Renal pelvis (tissue), 4 donors: ENCODE measurements around the gene MACF1. TPM values are rescaled to one million over a fixed set of nuclear protein-coding genes. Genes with fewer than 3 reads are reported as not detected.

Source experiments
- DNase-seq: peaks from one replicate; pipeline ENCODE4 v3.0.0-alpha.2; 2013
- polyA plus RNA-seq, 3 donors: library from polyadenylated mRNA; unstranded; fragments of 120-200 nt; gene quantifications; one replicate each; pipeline ENCODE4 v1.2.1, GENCODE V29; 2013; ENCODE audit not compliant: insufficient read length in 3 of 3

Gene MACF1
- polyA plus RNA-seq, 3 donors, result 227 to 318 (median 276) TPM

DNA sequence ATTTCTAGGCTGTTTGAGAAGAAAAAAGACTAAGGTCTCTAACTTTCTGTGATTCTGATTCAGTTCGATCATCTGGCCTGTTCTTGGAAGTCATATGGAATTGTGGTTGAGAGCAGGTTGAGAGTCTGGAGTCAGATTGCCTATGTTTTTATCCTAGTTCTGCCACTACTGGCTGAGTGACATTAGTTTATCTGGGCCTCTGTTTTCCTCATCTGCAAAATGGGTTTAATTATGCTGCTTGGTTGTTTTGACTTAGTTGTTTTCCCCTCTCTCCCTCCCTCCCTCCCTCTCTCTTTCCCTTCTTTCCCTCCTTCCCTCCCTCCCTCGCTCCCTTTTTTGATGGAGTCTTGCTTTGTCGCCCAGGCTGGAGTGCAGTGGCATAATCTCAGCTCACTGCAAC is 6.2 kb downstream of the MACF1 start:
- no peak for DNase-seq

DNA sequence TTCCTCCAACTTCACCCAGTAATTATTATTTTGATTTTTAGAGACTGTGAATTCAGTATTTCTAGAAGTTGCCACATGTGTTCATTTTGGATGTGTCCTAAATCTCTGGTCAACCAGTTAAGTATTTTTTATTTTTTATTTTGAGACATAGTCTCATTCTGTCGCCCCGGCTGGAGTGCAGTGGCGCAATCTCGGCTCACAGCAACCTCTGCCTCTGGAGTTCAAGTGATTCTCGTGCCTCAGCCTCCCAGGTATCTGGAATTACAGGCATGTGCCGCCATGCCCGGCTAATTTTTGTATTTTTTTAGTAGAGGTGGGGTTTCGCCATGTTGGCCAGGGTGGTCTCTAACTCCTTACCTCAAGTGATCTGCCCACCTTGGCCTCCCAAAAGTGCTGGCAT is 8.0 kb downstream of the MACF1 start:
- DNase-seq, result no peak

DNA sequence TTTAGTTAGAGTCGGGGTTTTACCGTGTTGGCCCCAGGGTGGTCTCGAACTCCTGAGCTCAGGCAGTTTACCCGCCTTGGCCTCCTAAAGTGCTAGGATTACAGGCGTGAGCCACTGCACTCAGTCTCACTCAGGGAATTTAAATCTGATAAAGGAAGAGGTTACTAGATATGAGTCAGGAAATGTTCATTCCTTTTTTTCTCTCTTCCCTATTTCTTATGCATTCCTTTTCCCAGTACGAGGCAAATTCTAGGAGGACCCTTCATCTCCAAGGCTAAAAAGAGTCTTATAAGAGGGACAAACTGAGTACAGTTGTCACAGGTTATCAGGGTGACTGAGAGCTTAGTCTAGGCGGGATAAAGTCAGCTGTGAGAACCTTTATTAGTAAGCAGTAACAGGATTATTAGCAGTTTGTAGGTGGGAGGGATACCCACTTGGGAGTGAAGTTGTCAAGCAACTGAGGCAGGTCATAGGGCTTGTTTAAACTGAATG is 9.1 kb downstream of the MACF1 start:
- DNase-seq, result no peak

DNA sequence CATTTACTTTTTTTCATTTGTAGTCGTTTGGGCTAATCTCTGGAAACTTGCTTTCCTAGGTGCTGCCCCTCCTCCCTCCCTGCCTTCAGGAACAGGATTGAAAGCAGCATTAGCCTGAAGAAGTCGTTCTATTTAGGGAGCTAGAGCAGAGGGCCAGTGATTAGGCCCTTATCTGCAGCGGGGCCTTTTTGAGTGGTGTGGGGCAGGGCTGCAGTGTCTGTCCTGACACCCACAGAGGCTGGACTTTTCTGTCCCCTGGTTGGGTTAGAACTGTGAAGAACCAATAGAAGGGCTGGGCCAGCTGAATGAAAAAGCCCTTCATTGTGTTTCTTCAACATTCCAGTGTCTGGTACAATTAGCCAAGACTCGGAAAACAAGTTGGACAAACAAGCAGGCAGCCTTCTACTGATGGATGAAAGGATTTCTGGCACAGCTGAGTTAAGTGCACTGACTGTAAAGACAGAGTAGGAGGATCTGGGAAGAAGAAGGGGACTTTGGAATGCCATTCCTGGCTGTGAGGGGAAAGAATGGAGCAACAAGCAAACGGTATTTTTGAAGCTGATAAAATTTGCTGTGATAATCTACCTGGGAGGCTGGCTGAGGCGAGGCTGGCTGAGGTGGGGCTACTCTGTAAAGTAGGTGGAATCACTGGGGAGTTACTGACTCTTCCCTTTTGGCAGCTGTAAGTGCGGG is 9.7 kb downstream of the MACF1 start:
- no peak for DNase-seq

DNA sequence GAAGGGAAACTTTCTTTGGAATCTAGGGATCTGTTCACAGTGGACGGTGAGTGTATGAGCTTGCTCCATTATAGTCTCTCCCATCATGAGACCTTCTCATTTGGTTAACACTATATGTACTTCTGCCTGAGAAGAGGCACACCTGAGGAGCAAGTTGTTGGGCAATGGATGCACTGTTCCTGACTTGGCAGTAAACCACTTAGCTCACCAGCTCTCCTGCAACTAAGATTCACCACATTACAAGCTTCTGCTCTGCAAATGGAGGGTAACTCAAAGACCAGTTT is 10.2 kb downstream of the MACF1 start:
- no peak for DNase-seq

DNA sequence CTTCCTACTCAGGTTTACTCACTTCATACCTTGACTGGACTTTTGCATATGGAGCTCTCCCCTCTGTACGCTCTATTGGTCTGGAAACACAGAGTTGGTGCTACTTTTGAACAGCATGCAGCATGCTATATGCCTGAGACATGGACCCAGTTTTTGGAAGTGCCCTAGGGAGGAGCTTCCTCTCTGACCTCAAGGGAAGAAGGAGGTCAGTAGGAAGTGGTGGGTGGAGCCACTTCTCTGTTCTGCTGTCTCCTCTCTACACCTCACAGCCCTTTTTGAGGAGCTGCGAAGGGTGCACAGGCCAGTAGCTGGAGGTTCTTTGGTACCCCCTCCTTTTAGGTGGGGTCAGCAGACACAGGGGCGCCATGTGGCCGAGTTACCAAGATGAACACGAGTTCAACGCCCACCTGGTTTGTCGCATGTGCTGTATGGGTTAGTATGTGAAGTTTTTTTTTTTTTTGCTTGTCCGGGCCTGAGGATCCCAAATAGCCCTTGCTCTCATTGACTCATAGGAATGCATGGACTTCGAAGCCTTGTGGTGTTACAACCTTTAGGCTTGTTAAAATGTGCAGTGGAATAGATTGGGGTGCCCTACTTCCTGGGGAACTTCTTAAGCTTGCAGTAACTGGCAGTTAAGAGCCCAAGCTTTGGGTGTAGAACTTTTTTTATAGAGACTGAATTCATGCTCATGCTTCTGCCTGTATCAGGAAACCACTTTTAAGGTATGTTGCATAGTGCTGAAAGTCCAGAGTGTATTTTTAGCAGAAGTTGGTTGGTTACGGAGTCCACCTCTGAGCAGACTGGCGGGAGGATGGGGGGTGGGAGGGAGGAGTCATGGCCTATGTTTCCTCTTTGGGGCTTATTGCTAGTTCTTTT is 10.7 kb downstream of the MACF1 start:
- no peak for DNase-seq

DNA sequence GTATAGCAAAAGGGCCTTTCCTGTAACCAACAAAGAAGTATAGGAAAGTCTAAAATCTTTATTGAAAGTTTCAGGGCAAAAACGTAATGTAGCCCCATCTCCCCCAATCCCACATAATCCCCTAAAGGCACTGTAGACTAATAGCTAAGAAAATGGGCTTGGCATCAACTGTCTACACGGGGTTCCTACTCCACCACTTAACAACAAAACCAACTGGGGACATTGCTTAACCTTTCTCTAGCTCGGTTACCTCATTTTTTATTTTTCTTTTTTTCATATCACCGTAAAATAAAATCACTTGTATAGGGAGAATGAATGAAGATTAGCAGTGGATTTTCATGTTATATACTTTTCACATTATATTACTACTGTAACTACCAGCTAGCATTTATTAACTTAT is 12.3 kb downstream of the MACF1 start:
- no peak for DNase-seq

DNA sequence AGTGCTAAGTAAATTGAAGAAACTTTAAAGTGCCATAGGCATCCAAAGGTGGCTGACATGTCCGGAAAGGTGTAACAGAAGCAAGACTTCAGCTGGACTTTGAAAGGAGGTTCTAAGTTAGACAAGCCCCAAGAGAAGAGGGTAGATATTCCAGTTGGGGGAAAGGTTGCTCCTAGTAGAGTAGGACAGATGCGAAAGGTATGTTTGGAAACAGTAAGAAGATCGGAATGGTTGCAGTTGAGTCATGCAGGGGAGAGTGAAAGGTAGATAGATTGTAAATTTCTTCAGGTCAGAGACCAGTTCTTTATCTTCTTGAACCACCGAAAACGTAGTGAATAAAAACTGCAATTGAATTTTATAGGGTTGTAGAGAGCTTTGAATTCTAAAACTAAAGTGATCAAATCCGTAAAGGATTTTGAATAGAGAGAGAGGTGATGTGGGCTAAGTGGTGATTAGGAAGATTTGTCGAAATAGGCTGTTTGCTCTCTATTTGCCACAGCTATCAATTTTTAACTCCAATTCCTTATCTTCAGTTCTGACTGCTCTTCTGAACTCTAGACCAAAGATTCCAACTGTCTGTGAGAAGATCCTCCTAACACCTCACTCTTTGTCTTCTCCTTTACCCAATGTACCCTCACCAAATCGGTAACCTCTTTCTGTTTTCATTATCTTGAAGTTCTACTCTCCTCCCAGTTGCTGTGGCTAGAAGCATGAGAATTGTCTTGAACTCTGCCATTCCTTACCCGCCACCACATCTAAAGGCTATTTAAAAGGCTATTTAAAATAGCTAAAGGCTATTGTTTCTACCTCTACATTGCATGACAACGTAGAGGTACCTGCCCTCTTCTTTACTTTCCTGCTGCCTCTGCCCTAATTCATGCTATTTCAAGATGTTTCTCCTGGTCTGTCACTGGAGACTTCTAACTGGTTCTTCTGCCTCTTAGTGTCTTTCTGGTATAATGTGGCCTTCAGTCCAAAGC is 16.7 kb downstream of the MACF1 start:
- DNase-seq, result no peak

DNA sequence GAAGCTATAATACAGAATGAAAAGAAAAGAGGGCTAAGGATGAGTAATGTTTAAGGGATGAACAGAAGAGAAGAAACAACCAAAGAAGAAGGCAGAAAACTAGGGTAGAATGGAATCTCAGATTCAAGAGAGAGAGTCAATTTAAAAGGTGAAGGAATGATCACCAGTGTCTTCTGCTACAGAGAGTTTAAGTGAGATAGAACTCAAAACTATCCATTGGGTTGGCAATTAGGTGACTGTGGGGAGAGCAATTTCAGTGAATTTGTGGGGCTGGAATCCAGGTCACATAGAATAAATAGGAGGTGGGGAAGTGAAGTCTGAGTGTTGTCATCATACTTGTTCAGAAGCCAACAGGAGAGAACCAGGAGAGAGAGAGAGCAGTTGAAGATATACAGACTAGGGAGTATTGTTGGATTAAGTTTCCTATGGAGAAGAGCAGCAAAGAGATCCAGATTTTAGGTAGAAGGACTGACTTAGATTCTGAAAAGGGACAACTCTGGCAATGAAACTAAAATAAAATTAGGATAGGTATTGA is 19.9 kb downstream of the MACF1 start:
- no peak for DNase-seq

DNA sequence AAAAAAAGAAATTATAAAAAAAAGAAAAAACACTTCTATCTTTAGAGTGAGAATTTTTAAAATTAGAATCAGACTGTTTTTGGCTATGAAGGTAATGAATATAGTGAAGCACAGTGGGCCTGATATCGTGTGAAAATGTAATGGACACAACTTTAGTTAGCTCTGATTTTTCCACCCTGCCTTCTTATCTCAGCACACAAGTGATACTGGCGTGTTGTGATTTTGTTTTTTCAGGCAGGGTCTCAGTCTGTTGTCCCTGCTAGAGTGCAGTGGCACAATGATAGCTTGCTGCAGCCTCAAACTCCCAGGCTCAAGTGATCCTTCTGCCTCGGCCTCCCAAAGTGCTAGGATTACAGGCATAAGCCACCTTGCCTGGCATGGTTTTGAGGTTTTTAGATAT is 22.3 kb downstream of the MACF1 start:
- no peak for DNase-seq

DNA sequence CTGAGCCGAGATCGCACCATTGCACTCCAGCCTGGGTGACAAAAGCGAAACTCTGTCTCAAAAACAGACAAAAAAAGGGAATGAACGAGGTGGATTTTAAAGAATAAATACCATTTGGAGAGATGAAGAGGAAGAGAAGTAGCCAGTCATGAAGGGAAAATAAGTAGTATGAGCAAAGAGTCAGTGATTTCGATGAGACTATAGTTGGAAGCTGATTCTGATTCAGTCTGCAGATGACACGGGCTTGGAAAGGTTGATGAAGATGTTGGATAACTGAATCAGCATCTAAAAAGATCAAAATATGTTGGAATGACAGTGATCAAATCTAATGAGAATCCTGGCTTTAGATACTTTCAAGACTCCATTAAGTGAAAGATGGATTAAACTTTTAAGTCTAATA is 23.8 kb downstream of the MACF1 start:
- DNase-seq, result no peak

DNA sequence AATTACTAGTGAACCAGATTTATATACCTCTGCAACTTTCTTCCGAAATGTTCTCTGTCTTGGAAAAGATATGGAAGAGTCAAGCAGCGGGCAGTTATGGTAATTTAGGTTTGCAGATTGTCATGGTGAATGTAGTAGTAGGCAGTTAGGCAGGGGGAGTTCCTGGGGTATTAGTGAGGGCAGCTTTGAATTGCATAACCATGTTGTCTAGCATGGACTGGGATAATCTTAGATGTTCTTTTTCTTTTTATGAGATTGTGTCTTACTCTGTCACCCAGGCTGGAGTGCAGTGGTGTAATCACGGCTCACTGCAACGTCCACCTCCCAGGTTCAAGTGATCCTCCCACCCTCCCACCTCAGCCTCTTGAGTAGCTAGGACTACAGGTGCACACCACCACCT is 25.0 kb downstream of the MACF1 start:
- no peak for DNase-seq

DNA sequence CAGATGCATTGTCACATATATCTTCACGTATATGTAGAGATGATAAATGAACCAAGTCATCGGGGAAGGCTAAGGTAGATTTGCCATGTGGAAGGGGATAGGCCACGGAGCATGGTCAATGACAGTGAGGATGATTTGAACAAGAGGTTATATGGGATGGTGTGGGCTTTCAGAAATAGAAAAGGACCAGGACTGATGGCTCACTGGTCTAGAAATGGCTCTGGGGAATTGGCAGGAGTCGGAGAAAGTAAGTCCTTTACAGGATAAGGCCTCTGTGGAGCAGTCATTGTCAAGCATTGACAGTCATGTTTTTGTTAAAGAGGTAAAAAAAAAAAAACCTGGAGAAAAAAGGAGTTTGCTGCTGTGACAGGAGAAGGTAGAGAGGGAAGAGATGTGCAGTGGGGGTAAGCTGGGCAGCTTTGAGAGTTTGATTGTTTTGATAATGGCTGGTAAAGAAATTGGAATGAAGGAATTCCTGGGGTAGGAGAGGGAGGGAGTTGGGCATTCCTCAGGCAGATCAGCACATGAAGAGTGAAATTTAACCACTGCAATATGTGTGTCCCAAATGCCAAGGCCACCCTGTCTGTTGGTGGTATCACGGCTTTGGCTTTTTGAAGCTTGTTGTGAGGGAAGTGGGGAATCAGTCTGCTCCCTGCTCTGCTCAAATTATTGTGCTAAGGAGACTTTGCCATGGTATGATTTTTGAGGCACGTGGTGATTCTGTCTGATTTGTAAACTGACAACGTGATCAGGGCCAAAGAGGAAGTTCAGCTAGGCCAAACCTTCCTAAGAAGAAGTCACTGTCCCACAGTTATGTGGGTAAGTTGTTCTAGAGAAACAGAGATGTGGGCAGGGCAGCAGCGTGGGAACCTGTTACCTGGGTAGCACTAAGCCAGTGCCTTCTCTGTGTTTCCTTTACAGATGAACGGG is 26.0 kb downstream of the MACF1 start:
- no peak for DNase-seq

DNA sequence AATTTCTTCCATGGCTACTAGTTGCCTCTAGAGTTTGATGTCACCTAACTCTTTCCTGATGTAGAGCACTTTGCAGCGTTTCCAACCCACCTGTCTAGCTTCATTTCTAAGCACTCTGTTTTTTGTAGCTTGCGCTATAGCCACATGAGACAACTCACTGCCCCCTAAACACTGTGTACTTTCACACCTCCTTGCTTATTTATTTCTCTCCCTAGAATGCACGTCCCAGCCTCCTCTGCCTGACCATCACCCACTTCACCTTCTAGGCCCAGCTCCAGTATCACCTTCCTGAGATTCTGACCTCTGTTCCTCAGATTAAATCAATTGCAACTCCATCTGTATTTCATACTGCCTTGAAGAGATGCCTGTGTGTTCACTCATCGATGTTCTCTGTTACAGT is 32.5 kb downstream of the MACF1 start:
- DNase-seq, result no peak

DNA sequence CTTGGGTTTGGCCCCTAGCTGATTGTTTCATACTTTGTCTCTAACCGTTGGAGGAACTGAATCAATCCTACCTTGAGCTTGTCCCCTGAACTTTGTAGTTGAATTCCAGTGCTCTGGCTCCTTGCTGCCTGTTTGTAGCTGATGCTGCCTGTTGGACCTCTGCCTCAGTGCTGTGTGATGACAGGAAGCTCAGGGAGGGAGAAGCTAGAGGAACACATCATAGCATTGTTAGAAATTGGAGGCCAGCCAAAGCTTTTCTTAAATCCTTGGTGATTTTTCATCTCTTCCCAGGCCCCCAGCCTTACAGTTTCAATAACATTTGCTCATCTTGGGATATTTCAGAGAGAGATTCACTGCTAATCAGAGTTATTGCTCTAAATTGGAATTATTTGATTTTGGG is 34.0 kb downstream of the MACF1 start:
- no peak for DNase-seq

DNA sequence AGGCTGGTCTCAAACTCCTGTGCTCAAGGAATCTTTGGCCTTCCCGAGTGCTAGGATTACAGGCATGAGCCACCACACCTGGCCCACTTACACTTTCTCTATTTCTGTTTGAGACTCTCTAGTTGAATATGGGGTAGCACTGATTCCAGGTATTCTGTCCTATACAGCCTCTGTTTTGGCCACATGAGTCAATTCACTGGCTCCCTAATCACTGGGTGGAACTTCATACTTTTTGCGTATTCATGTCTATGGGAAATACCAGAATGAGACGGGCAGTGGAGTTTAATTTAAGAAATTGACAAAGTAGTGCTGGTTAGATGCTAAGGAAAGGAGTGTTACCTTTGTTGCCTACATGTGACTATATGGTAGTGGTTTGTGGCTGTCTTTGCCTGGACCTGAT is 35.5 kb downstream of the MACF1 start:
- no peak for DNase-seq

DNA sequence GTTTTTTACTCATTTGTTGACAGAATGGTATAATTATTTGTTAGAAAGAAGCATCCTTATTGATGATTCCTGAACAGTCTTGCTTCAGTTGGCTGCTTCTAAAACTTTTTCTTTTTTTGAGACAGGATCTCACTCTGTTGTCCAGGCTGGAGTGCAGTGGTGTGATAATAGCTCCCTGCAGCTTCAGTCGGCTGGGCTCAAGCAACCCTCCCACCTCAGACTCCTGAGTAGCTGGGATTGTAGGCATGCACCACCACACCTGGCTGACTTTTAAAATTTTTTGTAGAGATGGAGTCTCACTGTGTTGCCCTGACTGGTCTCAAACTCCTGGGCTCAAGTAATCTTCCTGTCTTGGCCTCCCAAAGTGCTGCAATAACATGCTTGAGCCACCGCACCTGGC is 38.8 kb downstream of the MACF1 start:
- no peak for DNase-seq

DNA sequence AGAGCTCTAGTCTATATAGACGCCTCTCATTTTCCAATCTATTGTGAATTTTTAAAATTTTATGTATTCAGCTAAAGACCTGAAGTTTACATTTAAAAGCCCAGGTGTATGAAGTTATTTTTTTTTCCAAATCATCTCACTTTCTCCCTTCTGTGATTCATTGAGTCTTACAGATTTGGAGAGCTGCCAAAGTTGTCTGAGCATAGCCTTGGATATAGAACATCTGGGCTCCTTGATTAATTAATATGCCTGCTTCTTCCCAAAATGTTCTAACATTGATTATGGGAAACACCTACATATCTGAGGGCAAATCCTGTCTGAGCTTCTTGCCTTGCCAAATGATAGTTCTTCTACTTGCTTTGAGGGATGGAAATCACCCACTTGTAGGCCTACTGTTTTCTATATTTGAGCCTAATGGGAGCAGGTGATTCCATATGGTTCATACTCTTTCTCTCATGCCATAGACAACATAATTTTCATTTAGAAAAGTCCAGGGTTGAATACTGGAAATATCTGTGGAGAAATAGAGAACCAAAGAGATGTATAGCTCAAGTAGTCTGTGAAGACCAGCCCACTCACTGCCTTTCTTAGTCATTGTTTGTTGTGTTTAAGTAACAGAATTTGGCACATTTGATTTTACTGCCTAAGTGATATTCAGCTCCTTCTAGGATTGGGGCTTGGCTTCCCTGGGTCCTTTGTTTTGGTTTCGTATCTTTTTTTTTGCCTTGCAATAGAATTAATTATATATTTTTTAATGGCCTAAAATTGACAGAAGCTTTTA is 46.2 kb downstream of the MACF1 start:
- no peak for DNase-seq

DNA sequence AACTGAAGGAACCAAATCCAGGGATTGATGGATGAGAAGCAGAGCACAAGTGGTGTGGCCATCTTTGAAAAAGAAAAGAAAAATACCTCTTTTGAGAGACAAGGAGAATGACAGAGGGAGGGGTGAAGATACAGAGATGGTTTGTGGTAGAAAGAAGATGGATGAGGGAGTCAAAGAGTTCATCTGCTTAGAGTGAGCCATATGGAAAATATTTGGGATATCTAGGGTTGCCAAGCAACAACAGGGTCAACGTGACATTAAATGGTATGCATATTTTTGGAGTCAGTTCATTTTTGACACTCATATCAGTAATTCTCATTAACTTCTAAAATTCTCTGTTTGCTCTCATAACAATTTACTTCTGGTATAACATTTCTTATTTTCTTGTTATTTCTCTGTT is 50.7 kb downstream of the MACF1 start:
- no peak for DNase-seq
